Ramos (cell line): ENCODE data around the gene POLR1B.
"Not testable (repeated sequence)": the region's sequence is repeated elsewhere in the genome, so short reads cannot be mapped to it uniquely, and the experiment has no call there.

Source experiments
- in situ Hi-C: fragments of 300-500 bp; cut with MboI; formaldehyde crosslinking; loops from one replicate; pipeline ENCODE4 v1.14.3; 2022; ENCODE audit warnings: low sequenced_read_pairs; ENCODE audit not compliant: unreplicated experiment

POLR1B gene

GRCh38 chr2:112591413-112591812, 49.1 kb downstream of the POLR1B start:
- in situ Hi-C loops: no loop called here

DNA sequence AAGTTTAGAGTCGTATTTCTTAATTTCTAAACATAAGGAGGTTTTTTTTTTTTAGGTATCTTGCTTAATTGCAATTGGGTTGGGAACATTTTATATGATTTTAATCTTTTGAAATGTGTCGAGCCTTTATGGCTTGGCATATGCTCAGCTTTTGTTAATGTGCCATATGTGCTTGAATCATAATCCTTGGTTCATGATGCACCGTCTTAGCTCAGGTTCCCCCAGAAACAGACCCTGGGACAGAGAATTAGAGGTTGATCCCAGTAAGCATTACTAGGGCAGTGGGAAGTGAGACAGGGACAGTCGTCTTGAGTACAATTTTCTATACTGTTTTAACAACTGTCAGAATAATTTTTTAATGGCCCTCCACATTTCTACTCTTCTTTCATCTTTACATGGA, 51.5 kb downstream of the POLR1B start:
- in situ Hi-C loops: no loop called here

DNA sequence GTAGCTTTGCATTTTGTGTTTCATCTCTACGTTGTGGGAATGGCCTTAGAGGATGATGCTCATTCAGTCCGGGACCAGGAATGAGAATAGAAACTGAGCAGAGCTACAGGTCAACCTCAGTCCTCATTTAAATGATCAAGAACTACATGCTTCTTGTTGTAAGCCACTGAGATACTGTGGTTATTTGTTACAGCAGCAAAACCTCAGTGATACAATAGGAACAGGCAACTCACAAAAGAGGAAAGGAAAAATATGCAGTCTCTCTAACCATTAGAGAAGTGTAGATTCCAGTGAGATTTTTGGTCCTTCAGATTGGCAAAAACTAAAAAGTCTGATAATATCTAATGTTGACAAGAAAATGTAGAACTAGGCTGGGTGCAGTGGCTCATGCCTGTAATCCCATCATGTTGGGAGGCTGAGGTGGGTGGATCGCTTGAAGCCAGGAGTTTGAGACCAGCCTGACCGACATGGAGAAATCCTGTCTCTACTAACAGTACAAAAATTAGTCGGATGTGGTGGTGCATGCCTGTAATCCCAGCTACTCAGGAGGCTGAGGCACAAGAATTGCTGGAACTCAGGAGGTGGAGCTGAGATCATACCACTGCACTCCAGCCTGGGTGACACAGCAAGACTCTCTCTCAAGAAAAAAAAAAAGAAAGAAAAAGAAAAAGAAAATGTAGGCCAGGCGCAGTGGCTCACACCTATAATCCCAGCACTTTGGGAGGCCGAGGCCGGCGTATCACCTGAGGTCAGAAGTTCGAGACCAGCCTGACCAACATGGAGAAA, 55.5 kb downstream of the POLR1B start:
- in situ Hi-C loops: no loop called here

DNA sequence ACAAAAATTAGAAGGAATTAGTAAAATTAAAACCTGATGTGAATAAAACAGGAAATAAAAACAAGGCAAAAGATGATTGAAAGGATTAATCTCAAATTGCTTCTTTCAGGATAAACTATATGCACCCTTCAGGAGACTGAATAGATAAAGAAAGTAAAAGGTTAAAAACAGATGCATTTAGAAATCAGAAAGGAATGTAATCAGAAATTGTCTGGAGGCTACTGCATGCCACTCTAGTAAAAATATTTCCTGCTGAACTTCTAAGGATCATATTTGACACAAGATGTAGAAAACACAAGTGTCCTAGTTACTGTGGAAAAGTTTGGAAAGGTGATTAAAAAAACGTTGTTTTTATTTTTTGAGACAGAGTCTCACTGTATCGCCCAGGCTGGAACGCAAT, 58.4 kb downstream of the POLR1B start:
- in situ Hi-C loops: loop anchor here (10.0 kb wide), 1 partner anchor 324 kb away; no protein-coding TSS in a partner anchor

- in situ Hi-C loops: loop anchor here (10.0 kb wide), 1 partner anchor 323 kb away; no protein-coding TSS in a partner anchor
Observed at GRCh38 chr2:112601754-112602153, 59.5 kb downstream of the POLR1B start.

GRCh38 chr2:112602917-112603316, 60.7 kb downstream of the POLR1B start:
- in situ Hi-C loops: loop anchor here (10.0 kb wide), 1 partner anchor 322 kb away; no protein-coding TSS in a partner anchor

- in situ Hi-C loops: loop anchor here (10.0 kb wide), 1 partner anchor 321 kb away; no protein-coding TSS in a partner anchor
Observed at GRCh38 chr2:112603731-112604130, 61.5 kb downstream of the POLR1B start.

- in situ Hi-C loops: loop anchor here (10.0 kb wide), 1 partner anchor 320 kb away; no protein-coding TSS in a partner anchor
Observed at GRCh38 chr2:112604952-112605351, 62.7 kb downstream of the POLR1B start.

GRCh38 chr2:112605926-112606325, 63.7 kb downstream of the POLR1B start:
- in situ Hi-C loops: loop anchor here (10.0 kb wide), 1 partner anchor 319 kb away; no protein-coding TSS in a partner anchor

GRCh38 chr2:112606547-112606946, 64.3 kb downstream of the POLR1B start:
- in situ Hi-C loops: loop anchor here (10.0 kb wide), 1 partner anchor 318 kb away; no protein-coding TSS in a partner anchor

DNA sequence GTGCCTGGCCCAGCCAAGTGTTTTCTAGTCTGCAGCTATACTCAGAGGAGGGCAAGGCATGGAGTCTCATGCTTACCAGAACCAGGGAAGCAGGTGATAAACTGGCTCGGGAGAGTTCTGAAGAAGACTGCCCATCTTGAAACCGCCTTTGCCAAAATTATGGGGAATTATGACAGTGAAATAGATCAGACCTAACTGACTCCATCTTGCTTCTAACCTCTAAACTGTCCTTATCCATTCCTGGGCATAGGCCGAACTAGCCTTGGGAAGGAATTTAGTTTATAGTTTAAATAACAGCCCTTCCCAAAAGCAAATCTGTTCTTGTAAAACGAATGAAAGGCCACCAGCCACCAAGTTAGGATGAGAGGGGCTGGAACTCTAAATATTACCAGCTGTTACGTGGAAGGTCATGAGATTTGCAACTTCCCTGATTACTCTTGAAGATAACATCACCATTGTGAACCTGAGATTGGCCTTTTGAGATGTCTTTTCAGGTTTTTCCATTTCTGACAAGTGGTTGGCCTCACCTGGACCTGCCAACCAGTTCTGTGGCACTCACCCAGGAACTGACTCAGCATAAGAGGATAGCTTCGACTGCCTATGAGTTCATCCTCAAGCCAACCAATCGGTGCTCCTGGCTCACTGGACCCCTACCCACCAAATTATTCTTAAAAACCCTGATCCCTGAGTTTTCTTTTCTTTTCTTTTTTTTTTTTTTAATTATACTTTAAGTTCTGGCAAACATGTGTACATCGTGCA, 65.6 kb downstream of the POLR1B start:
- in situ Hi-C loops: loop anchor here (10.0 kb wide), 1 partner anchor 317 kb away; no protein-coding TSS in a partner anchor

DNA sequence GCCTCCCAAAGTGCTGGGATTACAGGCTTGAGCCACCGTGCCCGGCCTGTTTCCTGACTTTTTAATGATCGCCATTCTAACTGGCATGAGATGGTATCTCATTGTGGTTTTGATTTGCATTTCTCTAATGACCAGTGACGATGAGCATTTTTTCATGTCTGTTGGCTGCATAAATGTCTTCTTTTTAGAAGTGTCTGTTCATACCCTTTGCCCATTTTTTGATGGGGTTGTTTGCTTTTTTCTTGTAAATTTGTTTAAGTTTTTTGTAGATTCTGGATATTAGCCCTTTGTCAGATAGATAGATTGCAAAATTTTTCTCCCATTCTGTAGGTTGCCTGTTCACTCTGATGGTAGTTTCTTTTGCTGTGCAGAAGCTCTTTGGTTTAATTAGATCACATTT, 67.1 kb downstream of the POLR1B start:
- in situ Hi-C loops: loop anchor here (10.0 kb wide), 1 partner anchor 315 kb away; no protein-coding TSS in a partner anchor

- in situ Hi-C loops: not testable (repeated sequence)
Observed at GRCh38 chr2:112612283-112612682, 70.0 kb downstream of the POLR1B start.

- in situ Hi-C loops: no loop called here
Observed at GRCh38 chr2:112614201-112614840, 72.1 kb downstream of the POLR1B start.

- in situ Hi-C loops: no loop called here
Observed at GRCh38 chr2:112615051-112615450, 72.8 kb downstream of the POLR1B start.

- in situ Hi-C loops: not testable (repeated sequence)
Observed at GRCh38 chr2:112615798-112616197, 73.5 kb downstream of the POLR1B start.

- in situ Hi-C loops: no loop called here
Observed at GRCh38 chr2:112618383-112618782, 76.1 kb downstream of the POLR1B start.

- in situ Hi-C loops: loop anchor here (5.0 to 10.0 kb wide), 2 partner anchors 100 to 263 kb away; partner anchors contain the start of gene NT5DC4
Observed at GRCh38 chr2:112621790-112622527, 79.7 kb downstream of the POLR1B start.

- in situ Hi-C loops: loop anchor here (5.0 to 10.0 kb wide), 2 partner anchors 100 to 262 kb away; partner anchors contain the start of gene NT5DC4
Observed at GRCh38 chr2:112622528-112622849, 80.2 kb downstream of the POLR1B start.
